ENCODE results near the gene LDLRAD4.

DNA sequence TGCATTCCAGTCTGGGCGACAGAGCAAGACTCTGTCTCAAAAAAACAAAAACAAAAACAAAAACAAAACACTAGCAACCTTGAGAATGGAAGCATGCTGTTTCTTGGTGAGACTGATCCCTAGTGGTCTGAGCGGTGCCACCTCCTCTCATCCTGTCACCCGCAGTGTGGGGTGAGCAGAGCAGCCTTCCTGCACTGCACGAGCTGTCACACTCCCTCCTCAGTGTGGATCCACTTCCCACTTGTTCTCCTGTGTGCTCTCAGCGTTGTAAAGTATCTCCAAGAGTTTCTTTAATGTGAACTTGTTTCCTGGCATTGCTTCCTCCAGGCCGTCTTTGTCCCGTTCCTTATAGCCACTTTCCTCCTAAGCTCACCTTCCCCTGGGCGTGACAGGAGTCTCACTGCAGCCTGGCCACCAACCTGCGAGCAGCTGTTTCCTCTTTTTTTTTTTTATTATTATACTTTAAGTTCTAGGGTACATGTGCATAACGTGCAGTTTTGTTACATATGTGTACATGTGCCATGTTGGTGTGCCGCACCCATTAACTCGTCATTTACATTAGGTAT is 287.3 kb downstream of the LDLRAD4 start:
- TF ChIP-seq, protein P1, sequence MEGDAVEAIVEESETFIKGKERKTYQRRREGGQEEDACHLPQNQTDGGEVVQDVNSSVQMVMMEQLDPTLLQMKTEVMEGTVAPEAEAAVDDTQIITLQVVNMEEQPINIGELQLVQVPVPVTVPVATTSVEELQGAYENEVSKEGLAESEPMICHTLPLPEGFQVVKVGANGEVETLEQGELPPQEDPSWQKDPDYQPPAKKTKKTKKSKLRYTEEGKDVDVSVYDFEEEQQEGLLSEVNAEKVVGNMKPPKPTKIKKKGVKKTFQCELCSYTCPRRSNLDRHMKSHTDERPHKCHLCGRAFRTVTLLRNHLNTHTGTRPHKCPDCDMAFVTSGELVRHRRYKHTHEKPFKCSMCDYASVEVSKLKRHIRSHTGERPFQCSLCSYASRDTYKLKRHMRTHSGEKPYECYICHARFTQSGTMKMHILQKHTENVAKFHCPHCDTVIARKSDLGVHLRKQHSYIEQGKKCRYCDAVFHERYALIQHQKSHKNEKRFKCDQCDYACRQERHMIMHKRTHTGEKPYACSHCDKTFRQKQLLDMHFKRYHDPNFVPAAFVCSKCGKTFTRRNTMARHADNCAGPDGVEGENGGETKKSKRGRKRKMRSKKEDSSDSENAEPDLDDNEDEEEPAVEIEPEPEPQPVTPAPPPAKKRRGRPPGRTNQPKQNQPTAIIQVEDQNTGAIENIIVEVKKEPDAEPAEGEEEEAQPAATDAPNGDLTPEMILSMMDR (conservative IDR thresholded peaks at IDR 0.05; ENCODE audit: low read depth, low read length): no peak
- TF ChIP-seq EZH2 (IDR thresholded peaks at IDR 0.05; ENCODE audit: borderline replicate concordance, low read depth, low read length, poor library complexity, severe bottlenecking): no peak

Measured in A673 (cell line).